IPS-18c (cell line): ENCODE results near the gene EMID1.
"Not testable (repeated sequence)": the region's sequence is repeated elsewhere in the genome, so short reads cannot be mapped to it uniquely, and the experiment has no call there.

Source experiments
- H3K4me3 ChIP-seq: 2 replicates; pipeline ENCODE4 v1.7.0; 2013; ENCODE audit warnings: low read depth, mild to moderate bottlenecking, low read length, moderate library complexity; ENCODE audit not compliant: insufficient read depth
- H3K9me3 ChIP-seq: one replicate; pipeline ENCODE4 v1.6.1; 2013; ENCODE audit warnings: mild to moderate bottlenecking, low read length, moderate library complexity; ENCODE audit not compliant: control insufficient read depth, insufficient read depth

EMID1 gene

GRCh38 chr22:29217827-29218757 lies 12.4 kb downstream of the EMID1 start:
- Histone ChIP-seq H3K4me3 (no peak overlapping the region), H3K9me3 (no peaks in the 10 kb centered on the region)

- H3K4me3 ChIP-seq, result no peak overlapping the region
Measured at GRCh38 chr22:29218758-29219408, 13.2 kb downstream of the EMID1 start.

GRCh38 chr22:29219409-29219782 lies 13.7 kb downstream of the EMID1 start:
- H3K9me3 ChIP-seq, H3K4me3 ChIP-seq: not testable (repeated sequence)

More at GRCh38 chr22:29218758-29219408, 13.2 kb downstream of the EMID1 start:
- H3K9me3 ChIP-seq, result no peaks in the 10 kb centered on the region

GRCh38 chr22:29219881-29220670 lies 14.4 kb downstream of the EMID1 start:
- Histone ChIP-seq H3K9me3 (no peaks in the 10 kb centered on the region), H3K4me3 (no peak overlapping the region; the same call in 1 of the 2 replicates)

- Histone ChIP-seq H3K9me3 (no peaks in the 10 kb centered on the region), H3K4me3 (no peak overlapping the region)
Measured at GRCh38 chr22:29224121-29224858, 18.6 kb downstream of the EMID1 start.

GRCh38 chr22:29224859-29225410 lies 19.2 kb downstream of the EMID1 start:
- no peak overlapping the region for H3K4me3 ChIP-seq
- no peaks in the 10 kb centered on the region for H3K9me3 ChIP-seq

- no peak overlapping the region for H3K4me3 ChIP-seq
- no peaks in the 10 kb centered on the region for H3K9me3 ChIP-seq
Measured at GRCh38 chr22:29225422-29226090, 19.9 kb downstream of the EMID1 start.

GRCh38 chr22:29226351-29226981 lies 20.8 kb downstream of the EMID1 start:
- H3K4me3 ChIP-seq, result no peak overlapping the region
- H3K9me3 ChIP-seq, result no peaks in the 10 kb centered on the region

- Histone ChIP-seq H3K4me3 (no peak overlapping the region), H3K9me3 (peaks cover 3% of the 10 kb centered on the region)
Measured at GRCh38 chr22:29230972-29231875, 25.5 kb downstream of the EMID1 start.

- peaks cover 3% of the 10 kb centered on the region for H3K9me3 ChIP-seq
- H3K4me3 ChIP-seq, result no peak overlapping the region
Measured at GRCh38 chr22:29231971-29232959, 26.6 kb downstream of the EMID1 start.

GRCh38 chr22:29233277-29233877 lies 27.7 kb downstream of the EMID1 start:
- peaks cover 3% of the 10 kb centered on the region for H3K9me3 ChIP-seq
- no peak overlapping the region for H3K4me3 ChIP-seq

DNA sequence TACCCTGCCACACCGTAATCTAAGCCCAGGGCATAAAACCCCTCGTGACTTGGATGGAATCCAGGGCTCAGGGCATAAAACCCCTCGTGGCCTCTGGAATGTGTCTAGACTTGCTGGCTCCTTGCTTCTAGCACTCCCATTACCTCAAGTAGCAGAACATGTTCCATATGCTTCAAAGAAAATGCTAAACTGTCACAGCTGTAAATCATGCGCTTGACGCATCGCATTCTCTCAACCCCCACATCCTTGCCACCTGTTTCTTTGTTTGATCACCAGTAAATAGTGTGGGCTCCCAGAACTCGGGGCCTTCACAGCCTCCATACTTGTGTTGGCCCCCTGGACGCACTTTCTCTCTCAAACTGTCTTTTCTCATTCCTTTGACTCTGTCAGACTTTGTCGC lies 34.8 kb downstream of the EMID1 start:
- not testable (repeated sequence) for H3K4me3 ChIP-seq, H3K9me3 ChIP-seq

GRCh38 chr22:29243874-29244446 lies 38.3 kb downstream of the EMID1 start:
- Histone ChIP-seq H3K9me3 (no peaks in the 10 kb centered on the region), H3K4me3 (no peak overlapping the region)
